PC-3 (cell line): ENCODE results near the gene COL27A1. TPM values are rescaled to one million over a fixed set of nuclear protein-coding genes. Genes with fewer than 3 reads are reported as not detected.

Source experiments
- ATAC-seq: fragments of 200-7000 bp; cut with Tn5 transposase; 2 replicates; pipeline ENCODE4 v1.9.1; 2020; ENCODE audit warnings: mild to moderate bottlenecking, moderate library complexity
- BruUV-seq: library from RNA; stranded (reverse); fragments of 400-500 nt; replicated peaks from 2 replicates; lab custom pipeline; 2021; lab: Mats Ljungman, UMichigan
- CTCF ChIA-PET: fragments of 300-600 bp; sonication (Branson Sonifier 250); formaldehyde crosslinking; loops from one replicate; lab custom pipeline; 2022; ENCODE audit warnings: antibody characterized with exemption; lab: Charles Lee
- POLR2A ChIA-PET: fragments of 300-600 bp; sonication (Branson Sonifier 250); formaldehyde crosslinking; loops from one replicate; lab custom pipeline; 2022; ENCODE audit warnings: antibody characterized with exemption; ENCODE audit not compliant: unreplicated experiment; lab: Charles Lee
- DNase-seq: peaks from one replicate; pipeline ENCODE4 v3.0.0-alpha.2; 2015
- H2AFZ ChIP-seq: fragments of 300-600 bp; sonication (generic); 2 replicates; pipeline ENCODE4 v1.6.0; 2016; ENCODE audit warnings: antibody characterized with exemption, low read length
- H3F3A ChIP-seq: fragments of 300-600 bp; sonication (generic); one replicate; pipeline ENCODE4 v1.6.0; 2017; ENCODE audit warnings: antibody characterized with exemption, low read length, control low read depth, mild to moderate bottlenecking; ENCODE audit not compliant: unreplicated experiment
- H3K27ac ChIP-seq: fragments of 300-600 bp; sonication (generic); 2 replicates; pipeline ENCODE4 v1.5.1; 2016; ENCODE audit warnings: mild to moderate bottlenecking, low read length
- H3K27me3 ChIP-seq: fragments of 300-600 bp; sonication (generic); 2 replicates; pipeline ENCODE4 v1.6.1; 2016; ENCODE audit warnings: low read length, mixed read lengths
- H3K36me3 ChIP-seq: fragments of 300-600 bp; sonication (generic); 2 replicates; pipeline ENCODE4 v1.6.1; 2016; ENCODE audit warnings: low read depth, mixed run types, low read length, mixed read lengths
- H3K4me1 ChIP-seq: fragments of 300-600 bp; sonication (generic); 2 replicates; pipeline ENCODE4 v1.5.1; 2016; ENCODE audit warnings: low read length; ENCODE audit not compliant: insufficient read depth
- H3K4me2 ChIP-seq: fragments of 300-600 bp; sonication (generic); 2 replicates; pipeline ENCODE4 v1.6.0; 2016; ENCODE audit warnings: low read length
- H3K4me3 ChIP-seq: fragments of 300-600 bp; sonication (generic); 2 replicates; pipeline ENCODE4 v1.5.1; 2016; ENCODE audit warnings: mild to moderate bottlenecking, low read length, mixed read lengths
- H3K79me2 ChIP-seq: fragments of 300-600 bp; sonication (generic); 2 replicates; pipeline ENCODE4 v1.6.1; 2017; ENCODE audit warnings: low read length, mixed read lengths
- H3K9ac ChIP-seq: fragments of 300-600 bp; sonication (generic); 2 replicates; pipeline ENCODE4 v1.6.0; 2016; ENCODE audit warnings: mild to moderate bottlenecking, low read length
- H3K9me2 ChIP-seq: fragments of 300-600 bp; sonication (generic); replicated peaks from 2 replicates; pipeline ENCODE4 v1.6.1; 2016; ENCODE audit warnings: mixed run types, low read length, mixed read lengths
- H3K9me3 ChIP-seq: fragments of 300-600 bp; sonication (generic); 2 replicates; pipeline ENCODE4 v1.6.1; 2016; ENCODE audit warnings: low read length, mixed read lengths
- H4K20me1 ChIP-seq: fragments of 300-600 bp; sonication (generic); 2 replicates; pipeline ENCODE4 v1.6.1; 2016; ENCODE audit warnings: low read length, mixed read lengths
- CTCF ChIP-seq: fragments of 300-600 bp; sonication (generic); conservative IDR thresholded peaks from 2 replicates; pipeline ENCODE4 v1.5.1; 2017; ENCODE audit warnings: antibody characterized with exemption, low read depth, mild to moderate bottlenecking, low read length
- EZH2 ChIP-seq: fragments of 300-600 bp; sonication (generic); IDR thresholded peaks from one replicate; pipeline ENCODE4 v1.6.1; 2017; ENCODE audit warnings: antibody characterized with exemption, mild to moderate bottlenecking, low read length; ENCODE audit not compliant: unreplicated experiment
- EZH2phosphoT487 ChIP-seq: fragments of 300-600 bp; sonication (generic); IDR thresholded peaks from 2 replicates; pipeline ENCODE4 v1.6.1; 2018; ENCODE audit warnings: mild to moderate bottlenecking, antibody characterized with exemption, low read length, borderline replicate concordance
- intact Hi-C: fragments of 100-400 bp; cut with micrococcal nuclease; formaldehyde crosslinking; loops from 2 replicates; pipeline ENCODE4 v1.9.0; 2023
- total RNA-seq: library from RNA; depleted of rRNA; stranded (reverse); fragments of >200 nt; gene quantifications from 2 replicates; pipeline ENCODE4 v1.2.3, GENCODE V29; 2014

Gene COL27A1
- total RNA-seq, 1 experiment from 2014 or later = 4.3 TPM

GRCh38 chr9:114122136-114123027 is 33.0 kb upstream of the COL27A1 start:
- Histone ChIP-seq H3K4me2 (no peak overlapping the region), H3K27me3 (no peaks in the 10 kb centered on the region), H3K4me1 (peaks cover 3% of the 10 kb centered on the region; the same call in 1 of the 2 replicates), H3K9me3 (no peaks in the 10 kb centered on the region), H3F3A (no peaks in the 10 kb centered on the region), H3K9ac (no peak overlapping the region), H4K20me1 (no peaks in the 10 kb centered on the region), H3K27ac (no peak overlapping the region), H3K4me3 (no peak overlapping the region), H3K36me3 (no peaks in the 10 kb centered on the region), H3K79me2 (no peaks in the 10 kb centered on the region), H2AFZ (no peak overlapping the region), H3K9me2 (no peaks in the 10 kb centered on the region)
- ChIA-PET CTCF (no interaction called here), POLR2A (no interaction called here)
- DNase-seq (no peak), ATAC-seq (no peak)
- TF ChIP-seq EZH2 = no peak
- TF ChIP-seq EZH2phosphoT487 = no peak
- TF ChIP-seq CTCF = no peak
- intact Hi-C loops = no loop called here
- no TSS peak for BruUV-seq

GRCh38 chr9:114123031-114123977 is 32.0 kb upstream of the COL27A1 start:
- Histone ChIP-seq H3F3A (no peaks in the 10 kb centered on the region), H2AFZ (no peak overlapping the region), H4K20me1 (no peaks in the 10 kb centered on the region), H3K4me1 (peaks cover under 1% of the 10 kb centered on the region; the same call in 1 of the 2 replicates), H3K79me2 (no peaks in the 10 kb centered on the region), H3K4me3 (no peak overlapping the region), H3K27ac (no peak overlapping the region), H3K27me3 (no peaks in the 10 kb centered on the region), H3K36me3 (no peaks in the 10 kb centered on the region), H3K9ac (no peak overlapping the region), H3K9me2 (no peaks in the 10 kb centered on the region), H3K9me3 (no peaks in the 10 kb centered on the region), H3K4me2 (no peak overlapping the region)
- no TSS peak for BruUV-seq
- no peak for ATAC-seq
- no peak for DNase-seq
- TF ChIP-seq EZH2phosphoT487 (no peak), CTCF (no peak), EZH2 (no peak)
- ChIA-PET POLR2A (no interaction called here), CTCF (no interaction called here)
- intact Hi-C loops = no loop called here
